HG03064 (cell line): ENCODE data around the gene LAMB4.
"Not testable (repeated sequence)": the region's sequence is repeated elsewhere in the genome, so short reads cannot be mapped to it uniquely, and the experiment has no call there.

Source experiments
- ATAC-seq: cut with Tn5 transposase; IDR thresholded peaks from one replicate; pipeline ENCODE4 v1.9.1; 2021; ENCODE audit warnings: low read depth; ENCODE audit not compliant: unreplicated experiment

LAMB4 gene

DNA sequence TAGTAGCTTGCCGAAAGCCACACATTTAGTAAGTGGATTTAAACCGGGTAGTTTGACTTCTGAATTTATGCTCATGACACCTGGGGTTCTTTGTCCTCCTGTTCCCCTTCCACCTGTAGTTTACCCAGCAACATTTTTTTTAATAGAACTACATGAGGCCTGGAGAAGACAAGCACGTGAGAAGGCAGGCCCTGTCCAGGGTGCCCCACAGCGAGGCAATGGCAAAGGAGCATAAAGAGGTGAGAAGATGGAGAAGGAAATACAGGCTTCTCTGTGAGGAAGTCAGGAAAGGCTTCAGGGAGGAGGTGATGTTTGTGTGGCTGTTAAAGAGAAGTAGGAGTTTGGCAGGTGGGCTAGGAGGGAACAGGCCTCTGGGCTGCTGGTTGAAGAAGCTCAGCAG, 76.9 kb downstream of the LAMB4 start:
- ATAC-seq: no peak

DNA sequence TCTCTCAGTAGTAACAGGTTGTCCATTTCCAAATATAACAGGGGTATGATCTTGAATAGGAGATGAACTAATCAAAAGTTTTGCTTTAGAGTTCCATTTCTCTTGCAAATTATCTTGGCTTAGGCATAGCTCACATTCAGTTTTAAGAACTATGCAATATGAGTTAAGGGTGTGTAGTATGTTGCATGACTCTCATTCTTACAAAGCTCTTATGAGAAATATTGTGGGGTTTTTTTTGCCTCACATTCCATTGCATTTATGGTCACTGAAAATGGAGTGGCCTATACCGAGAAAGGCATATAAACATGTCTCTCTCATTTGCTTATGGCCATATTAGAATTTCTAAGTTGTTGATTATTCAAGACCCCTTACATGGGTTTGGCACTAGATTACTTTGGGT, 78.7 kb downstream of the LAMB4 start:
- ATAC-seq: no peak

DNA sequence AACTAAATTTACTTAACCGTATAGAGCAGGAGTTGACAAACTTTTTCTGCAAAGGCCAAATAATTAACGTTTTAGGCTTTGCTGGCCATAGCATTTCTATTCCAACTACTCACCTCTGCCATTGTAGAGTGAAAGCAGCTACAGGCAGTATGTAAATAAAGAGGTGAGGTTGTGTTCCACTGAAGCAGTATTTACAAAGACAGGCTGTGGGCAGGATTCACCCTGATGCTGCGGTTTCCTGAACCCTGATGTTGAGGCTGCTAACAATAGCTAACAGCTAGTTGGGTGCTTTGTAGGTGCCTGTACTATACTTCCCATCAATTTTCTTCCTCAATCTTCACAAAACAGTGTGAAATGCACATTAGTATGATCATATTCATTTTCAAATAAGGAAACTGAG, 80.2 kb downstream of the LAMB4 start:
- ATAC-seq: no peak

DNA sequence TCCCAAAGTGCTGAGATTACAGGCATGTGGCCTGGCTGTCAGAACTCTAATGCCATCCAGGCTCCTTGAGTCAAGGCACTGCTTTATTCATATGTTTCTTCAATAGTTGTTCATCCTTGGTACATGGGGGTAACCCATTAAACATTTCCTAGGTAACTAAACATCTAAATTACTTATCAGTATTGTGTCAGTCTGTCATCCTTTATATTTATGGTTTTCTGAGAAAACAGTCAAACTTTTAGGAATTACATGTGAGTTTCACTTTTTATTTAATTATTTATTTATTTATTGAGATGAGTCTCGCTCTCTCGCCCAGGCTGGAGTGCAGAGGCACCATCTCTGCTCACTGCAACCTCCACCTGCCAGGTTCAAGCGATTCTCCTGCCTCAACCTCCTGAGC, 81.7 kb downstream of the LAMB4 start:
- no peak for ATAC-seq

DNA sequence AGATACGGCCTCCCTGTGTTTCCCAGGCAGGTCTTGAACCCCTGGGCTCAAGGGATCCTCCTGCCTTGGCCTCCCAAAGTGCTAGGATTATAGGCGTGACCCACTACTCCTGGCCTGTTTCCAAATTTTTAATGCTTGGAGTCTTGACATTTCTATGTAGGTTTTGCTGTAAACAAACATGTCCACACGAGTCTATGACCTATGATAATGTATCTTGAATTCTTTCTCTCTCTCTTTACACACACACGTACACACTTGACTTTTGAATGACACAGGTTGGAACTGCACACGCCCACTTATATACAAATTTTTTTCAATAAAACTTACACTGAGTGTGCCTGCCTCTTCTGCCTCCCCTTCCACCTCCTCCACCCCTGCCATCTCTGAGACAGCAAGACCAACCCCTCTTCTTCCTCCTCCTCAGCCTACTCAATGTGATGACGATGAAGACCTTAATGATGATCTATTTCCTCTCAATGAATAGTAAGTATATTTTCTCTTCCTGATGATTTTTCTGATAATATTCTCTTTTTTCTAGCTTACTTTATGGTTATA, 83.1 kb downstream of the LAMB4 start:
- no peak for ATAC-seq

DNA sequence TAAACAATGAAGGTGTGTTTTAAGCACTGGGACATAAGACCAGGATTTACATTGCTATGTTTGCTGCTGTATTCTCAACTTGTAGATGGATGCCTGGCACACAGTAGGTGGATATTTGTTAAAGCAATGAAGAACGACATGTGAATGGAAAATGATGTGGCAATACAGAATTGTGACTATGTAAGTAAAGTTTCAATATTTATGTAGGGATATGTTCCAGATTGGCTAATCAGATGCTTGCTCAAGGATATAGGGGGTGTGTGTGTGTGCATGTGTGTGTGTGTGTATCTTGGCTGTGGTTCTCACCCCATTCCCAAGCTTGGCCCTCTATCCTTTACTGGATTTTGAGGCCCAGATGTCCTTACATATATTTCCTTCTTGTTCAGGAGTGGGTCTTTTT, 84.5 kb downstream of the LAMB4 start:
- no peak for ATAC-seq

DNA sequence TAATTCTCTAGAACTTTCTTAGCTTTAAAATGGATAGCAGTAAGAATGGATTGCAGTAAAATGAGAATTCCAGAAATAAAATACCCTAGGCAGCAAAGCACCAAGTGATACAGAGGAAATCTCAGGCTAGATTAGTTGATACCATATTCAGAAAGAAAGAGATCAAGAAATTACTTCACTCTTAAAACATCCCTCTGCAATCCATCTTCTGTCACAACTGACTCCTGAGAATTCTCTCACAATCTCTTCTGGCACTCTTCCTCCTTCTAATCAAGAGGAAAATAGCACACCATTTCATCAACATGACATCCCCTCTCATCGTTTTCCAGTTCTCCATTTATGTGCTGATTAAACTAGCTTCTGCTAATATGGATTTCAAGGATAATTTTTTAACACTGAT, 85.0 kb downstream of the LAMB4 start:
- ATAC-seq: no peak

DNA sequence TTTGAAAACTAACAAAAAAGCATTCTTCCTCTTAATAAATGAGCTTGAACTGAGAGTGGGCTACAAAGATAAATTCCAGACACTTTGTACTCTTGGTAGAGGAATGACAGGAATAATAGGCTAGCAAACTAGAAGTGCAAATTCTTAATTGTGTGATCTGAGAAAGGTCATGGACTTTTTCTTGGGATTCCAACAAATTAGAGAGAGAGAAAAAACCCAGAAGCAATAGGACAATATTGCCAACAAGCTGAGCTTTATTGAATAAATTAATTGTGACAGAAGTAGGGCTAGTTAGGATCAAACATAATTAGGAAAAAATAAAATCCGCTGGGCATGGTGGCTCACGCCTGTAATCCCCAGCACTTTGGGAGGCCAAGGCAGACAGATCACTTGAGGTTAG, 85.8 kb downstream of the LAMB4 start:
- ATAC-seq: no peak

DNA sequence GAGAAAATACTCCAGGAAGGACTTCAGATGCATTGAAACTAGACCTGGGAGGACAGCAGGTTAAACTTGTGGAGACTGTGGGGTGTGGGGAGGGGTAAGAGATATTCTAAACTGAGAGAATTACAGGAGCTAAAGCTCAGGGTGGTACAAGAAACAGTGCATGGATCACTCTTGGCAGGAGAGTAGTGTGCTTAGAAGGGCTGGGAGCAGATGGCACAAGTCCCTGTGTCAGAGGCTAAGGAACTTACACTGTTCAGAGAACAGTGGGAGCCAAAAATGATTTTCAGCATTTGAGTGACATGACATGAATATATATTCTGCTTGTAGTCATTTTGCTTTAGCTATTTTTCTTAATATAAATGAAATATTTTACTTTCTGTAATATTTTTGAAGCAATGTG, 91.2 kb downstream of the LAMB4 start:
- no peak for ATAC-seq

DNA sequence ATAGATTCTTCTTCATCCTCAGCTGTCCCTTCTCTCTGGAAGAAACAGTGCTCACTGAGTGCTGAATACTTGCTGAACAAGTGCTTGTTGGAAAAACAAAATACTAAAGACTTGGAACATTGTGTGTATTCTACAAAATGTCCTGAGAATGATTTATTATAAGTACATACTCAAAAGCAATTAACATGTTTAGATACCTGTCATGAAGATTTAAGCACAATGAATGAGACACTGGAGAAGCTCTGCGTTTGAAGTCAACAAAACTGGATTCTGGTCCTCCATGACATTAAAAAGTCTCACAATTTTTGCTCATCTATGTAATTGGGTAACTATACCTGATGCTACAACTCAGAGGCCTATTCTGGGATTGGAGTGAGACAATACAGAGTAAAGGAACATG, 92.4 kb downstream of the LAMB4 start:
- ATAC-seq: no peak

DNA sequence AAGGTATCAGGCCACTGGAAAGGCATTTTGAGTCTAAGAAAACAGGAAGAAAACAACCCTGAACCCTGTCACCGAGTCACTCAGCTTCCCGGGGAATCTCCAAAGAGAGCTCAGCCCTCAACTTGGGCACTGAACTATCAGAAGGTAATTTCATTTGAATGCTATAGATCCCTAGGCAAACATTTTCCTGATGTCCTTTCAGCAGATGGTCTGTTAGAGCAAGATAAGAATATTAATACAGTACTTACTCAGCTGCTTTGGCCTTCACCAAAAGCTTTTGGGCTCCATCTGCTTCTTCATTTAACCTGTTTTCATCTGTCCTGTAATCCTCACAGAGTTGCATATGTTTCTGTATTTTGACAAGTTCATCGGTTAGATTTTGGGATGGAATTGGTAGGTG, 93.0 kb downstream of the LAMB4 start:
- no peak for ATAC-seq

DNA sequence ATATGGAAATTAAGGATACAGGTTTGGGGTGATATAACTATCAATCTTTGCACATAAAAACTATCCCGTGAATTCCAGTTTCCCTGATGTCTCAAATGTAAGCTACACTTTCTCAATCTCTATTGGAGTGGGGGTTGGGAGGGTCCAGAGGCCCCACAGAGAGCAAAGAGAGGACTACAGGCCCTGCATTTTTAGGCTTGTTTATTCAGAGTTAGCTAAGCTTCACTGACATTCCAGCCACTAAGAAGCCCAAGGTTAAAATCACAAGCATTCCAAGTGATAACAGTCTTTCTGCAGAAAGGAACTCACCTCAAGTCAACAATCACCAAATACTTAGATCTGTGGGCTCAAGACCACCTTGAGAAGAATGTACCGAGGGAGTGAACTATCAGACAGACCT, 95.6 kb downstream of the LAMB4 start:
- no peak for ATAC-seq

DNA sequence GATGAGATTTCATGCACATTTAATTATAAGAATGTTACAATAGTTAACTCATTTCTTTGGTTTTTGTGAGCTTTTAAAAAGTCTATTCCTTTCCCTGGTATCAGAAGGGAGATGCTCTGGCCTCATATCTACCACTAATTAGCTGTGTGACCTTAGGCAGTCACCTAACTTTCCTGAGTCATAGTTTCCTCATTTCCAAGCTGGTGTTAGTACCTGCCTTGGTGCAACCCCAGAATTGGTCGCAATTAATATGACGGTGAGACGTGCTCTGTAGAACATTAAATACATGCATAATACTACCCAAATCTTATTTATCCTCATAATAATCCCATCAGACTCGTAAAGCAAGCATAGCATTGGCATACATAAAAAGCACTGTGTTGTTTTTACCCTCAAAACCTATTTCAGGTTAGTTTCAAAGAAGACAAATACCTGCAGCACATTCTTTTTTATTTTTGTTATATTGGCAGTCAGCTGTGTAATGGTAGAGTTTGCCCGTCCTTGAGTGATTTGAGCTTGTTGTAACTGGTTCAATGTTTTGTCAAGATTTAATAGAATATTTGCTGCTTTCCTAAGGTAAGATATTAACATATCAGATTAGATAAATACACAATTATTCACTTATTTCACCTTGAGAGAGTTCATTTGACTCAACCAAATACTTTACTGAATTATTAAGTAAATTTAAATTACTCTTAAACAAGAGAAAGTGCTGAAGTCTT, 96.2 kb downstream of the LAMB4 start:
- ATAC-seq: no peak

DNA sequence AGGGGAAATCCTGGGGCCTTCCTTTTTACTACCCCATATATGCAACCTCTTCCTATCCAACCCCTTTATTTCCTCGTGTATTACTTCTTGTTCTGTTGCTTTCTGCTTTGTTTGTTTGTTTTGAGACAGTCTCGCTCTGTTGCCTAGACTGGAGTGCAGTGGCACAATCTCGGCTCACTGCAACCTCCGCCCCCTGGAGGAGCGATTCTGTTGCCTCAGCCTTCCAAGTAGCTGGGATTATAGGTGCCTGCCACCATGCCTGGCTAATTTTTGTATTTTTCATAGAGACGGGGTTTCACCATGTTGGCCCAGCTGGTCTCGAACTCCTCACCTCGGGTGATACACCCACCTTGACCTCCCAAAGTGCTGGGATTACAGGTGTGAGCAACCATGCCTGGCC, 96.9 kb downstream of the LAMB4 start:
- ATAC-seq: not testable (repeated sequence)

DNA sequence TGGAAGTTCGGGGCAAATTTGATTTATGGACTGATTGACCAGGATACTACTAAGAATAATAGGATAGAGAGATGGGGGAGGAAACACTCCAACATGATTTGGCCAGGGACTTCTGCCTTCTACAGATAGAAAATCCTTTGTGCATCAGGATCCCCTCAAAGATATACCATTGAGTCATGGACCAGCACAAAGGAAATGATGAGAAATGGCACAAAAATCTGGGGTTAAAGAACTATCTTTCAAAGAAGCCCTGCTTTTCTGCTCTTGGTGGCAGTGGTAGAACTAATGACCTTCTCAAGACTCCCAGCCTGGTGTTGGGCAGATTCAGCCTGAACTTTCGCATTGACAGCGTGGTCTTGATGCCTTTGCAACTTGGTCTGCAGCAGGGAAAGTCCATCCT, 99.6 kb downstream of the LAMB4 start:
- ATAC-seq: no peak

DNA sequence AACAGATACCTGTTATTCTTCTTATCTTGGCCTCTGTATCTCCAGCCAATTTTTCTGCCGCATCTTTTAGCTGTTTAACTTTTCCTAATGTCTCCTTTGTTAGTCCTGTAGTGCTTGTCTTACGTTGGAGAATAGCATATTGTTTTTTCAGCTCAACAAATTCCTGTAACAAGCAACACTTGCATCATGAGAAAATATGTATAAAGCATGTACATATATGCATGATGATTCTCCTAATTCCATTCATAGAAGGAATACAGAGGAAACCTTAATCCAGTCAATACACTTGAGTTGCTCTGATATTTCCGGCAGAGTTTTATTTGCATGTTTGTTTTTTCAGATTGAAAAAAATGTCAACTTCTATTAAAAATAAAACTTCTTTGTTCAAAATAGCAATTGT, 101.1 kb downstream of the LAMB4 start:
- ATAC-seq: no peak

DNA sequence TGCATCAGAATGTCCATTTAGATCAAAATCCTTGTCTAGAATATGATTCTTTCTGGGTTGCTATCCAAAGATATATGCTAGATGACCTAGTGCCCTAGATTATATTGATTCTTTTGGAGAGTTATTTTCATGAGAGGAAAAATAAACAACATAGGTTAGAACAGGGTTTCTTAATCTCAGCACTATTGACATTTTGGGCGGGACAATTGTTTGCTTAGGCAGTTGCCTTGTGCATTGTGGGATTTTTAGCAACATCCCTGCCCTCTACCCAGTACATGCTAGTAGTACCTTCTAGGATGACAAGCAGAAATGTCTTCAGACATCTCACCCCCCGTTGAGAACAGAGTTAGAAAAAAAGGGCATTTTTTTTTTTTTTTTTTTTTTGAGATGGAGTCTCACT, 102.0 kb downstream of the LAMB4 start:
- ATAC-seq: no peak

DNA sequence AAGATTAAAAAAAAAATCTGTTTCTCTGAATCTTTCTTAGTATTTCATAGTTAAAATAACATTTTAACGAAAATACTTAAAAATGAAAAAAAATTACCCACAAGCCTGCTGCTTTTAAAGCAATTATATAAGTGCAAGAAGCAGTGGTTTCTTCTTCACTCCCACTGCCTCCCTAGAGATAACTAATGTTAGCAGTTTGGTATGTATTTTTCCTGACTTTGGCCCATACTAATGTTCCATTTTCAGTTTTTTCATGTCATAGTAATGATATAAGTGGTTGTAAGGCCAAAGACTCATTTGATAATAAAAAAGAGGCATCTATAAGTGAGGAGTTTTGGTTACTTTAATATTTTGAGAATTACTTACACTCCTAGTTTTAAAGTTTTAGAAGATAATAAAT, 102.9 kb downstream of the LAMB4 start:
- ATAC-seq: no peak

DNA sequence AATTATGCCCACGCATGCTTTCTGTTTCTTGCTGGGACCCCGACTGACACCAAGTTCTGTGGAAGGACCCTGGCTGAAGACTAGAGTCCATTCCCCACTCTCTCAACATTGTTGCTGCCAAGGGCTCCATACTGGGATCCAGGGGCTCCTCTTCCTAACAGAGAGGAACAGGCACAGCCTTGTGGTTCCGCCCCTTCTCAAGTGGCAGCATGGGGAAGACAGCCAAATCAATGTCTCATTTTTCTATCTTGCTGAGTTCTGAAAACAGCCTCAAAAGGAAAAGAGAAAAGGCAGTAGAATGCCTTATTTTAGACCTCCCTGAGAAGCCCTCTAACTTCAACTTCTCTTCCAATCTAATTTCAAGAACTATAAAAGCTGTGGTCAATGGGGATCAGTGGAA, 103.5 kb downstream of the LAMB4 start:
- no peak for ATAC-seq

DNA sequence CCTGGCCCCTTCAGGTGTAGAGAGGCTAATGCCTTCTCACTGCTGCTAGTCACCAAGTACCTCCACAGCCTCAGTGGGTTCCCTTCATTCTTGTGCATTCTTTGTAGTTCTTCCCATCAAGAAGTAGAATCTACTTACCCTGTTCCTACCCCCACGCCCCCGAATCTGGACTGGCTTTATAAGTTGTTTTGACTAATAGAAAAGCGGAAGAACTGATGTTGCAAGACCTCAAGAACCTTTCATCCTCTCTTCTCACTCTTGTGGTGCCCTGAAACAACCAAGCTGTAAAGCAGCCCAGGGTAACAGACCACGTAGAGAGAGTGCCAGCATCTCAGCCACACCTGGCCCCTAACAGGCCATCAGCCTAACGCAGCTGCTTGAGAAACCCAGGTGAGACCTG, 104.0 kb downstream of the LAMB4 start:
- ATAC-seq: no peak

DNA sequence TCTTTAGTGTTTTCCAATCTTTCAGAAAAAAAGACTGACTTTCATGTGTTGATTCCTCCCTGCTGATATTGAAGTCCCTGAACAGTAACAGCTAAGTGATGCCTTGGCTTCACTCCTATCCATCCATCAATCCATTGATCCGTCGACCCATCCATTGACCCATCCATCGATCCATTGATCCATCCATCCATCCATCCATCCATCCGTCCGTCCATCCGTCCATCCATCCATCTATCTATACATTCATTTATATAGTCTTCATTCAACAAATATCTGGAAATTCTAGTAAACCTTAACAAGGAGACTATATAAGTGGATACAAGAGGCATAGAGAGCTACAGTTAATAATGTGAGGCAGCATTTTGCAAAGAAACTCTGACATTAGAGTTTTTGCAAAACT, 105.6 kb downstream of the LAMB4 start:
- ATAC-seq: no peak

DNA sequence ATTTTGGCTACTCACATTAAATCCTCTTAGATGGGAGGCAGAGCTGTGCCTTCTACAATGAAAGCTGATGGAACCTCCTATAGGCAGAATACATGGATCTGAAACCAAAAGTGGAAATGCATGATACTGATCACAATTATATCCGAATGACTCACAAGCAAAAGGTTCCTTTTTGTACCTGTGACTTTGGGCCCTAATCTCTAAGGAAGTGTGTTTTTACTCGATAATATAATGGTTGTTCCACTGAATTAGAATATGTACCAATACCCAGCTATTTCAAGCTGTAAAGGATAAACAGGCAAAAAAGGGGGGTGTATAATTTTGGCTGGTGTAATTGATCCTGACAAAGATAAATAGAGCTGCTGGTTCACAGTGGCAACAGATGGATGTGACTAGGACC, 109.6 kb downstream of the LAMB4 start:
- no peak for ATAC-seq

DNA sequence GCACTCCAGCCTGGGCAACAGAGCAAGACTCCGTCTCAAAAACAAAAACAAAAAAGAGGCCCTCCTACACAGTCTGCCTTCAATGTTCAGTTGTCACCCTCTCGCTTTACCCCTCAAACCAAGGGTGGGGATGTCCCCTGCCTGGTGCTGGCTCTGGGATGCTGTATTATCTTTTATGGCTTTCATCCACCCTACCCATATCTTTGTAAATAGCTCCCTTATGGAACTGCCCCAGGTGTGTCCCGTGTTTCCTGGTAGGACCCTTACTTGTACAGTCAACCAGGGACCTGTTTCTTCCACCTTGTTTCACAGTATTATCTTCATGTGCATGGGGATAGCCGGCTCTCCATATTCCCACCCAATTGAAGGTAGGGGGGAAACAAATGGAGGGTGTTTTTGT, 111.5 kb downstream of the LAMB4 start:
- no peak for ATAC-seq
